Measurements from ENCODE around the gene IPP.
"Not testable (repeated sequence)": the region's sequence is repeated elsewhere in the genome, so short reads cannot be mapped to it uniquely, and the experiment has no call there.

DNA sequence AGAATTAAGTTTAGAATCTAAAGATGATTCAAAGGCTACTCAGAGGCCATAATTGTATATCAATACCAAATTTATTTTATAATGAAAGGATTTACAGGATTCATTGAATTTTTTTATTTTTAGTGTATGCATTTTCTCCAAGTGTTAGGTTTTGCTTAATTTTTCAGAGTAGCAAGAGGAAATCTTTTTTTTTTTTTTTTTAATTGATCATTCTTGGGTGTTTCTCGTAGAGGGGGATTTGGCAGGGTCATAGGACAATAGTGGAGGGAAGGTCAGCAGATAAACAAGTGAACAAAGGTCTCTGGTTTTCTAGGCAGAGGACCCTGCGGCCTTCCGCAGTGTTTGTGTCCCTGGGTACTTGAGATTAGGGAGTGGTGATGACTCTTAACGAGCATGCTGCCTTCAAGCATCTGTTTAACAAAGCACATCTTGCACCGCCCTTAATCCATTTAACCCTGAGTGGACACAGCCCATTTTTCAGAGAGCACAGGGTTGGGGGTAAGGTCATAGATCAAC lies 10.8 kb downstream of the IPP start:
- TF ChIP-seq, protein P1, sequence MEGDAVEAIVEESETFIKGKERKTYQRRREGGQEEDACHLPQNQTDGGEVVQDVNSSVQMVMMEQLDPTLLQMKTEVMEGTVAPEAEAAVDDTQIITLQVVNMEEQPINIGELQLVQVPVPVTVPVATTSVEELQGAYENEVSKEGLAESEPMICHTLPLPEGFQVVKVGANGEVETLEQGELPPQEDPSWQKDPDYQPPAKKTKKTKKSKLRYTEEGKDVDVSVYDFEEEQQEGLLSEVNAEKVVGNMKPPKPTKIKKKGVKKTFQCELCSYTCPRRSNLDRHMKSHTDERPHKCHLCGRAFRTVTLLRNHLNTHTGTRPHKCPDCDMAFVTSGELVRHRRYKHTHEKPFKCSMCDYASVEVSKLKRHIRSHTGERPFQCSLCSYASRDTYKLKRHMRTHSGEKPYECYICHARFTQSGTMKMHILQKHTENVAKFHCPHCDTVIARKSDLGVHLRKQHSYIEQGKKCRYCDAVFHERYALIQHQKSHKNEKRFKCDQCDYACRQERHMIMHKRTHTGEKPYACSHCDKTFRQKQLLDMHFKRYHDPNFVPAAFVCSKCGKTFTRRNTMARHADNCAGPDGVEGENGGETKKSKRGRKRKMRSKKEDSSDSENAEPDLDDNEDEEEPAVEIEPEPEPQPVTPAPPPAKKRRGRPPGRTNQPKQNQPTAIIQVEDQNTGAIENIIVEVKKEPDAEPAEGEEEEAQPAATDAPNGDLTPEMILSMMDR (optimal IDR thresholded peaks at IDR 0.05 in 1 of 3, IDR thresholded peaks at IDR 0.05 in 1 of 3, conservative IDR thresholded peaks at IDR 0.05 in 1 of 3; ENCODE audit: extremely low read depth in 1 of 3, insufficient read depth in 2 of 3, low read length in 3 of 3) = not testable (repeated sequence)
- TF ChIP-seq EZH2 (IDR thresholded peaks at IDR 0.05; ENCODE audit: low read length) = not testable (repeated sequence)
